IMR-90 (cell line): ENCODE results near the gene ZRANB3. TPM values are rescaled to one million over a fixed set of nuclear protein-coding genes. Genes with fewer than 3 reads are reported as not detected.

Experiments
- ATAC-seq: fragments of 200-7000 bp; cut with Tn5 transposase; 2 replicates; pipeline ENCODE4 v1.9.1; 2020; ENCODE audit warnings: low read depth, mild to moderate bottlenecking, moderate library complexity
- BruUV-seq: library from RNA; stranded (reverse); fragments of 400-500 nt; replicated peaks from 2 replicates; lab custom pipeline; 2021; lab: Mats Ljungman, UMichigan
- CTCF ChIA-PET: fragments of 300-600 bp; formaldehyde crosslinking; extraction: SDS; loops from one replicate; lab custom pipeline; 2021; ENCODE audit warnings: antibody characterized with exemption; lab: Yijun Ruan, JAX
- POLR2A ChIA-PET: fragments of 300-600 bp; sonication (Branson Sonifier 250); formaldehyde crosslinking; loops from one replicate; lab custom pipeline; 2022; ENCODE audit warnings: antibody characterized with exemption; ENCODE audit not compliant: unreplicated experiment; lab: Charles Lee
- DNase-seq: peaks from one replicate; pipeline ENCODE4 v3.0.0; 2013
- H2AFZ ChIP-seq: replicated peaks from 2 replicates; pipeline ENCODE3; 2013; ENCODE audit warnings: low read length, mild to moderate bottlenecking; ENCODE audit not compliant: poor library complexity
- H2AK5ac ChIP-seq: 2 replicates; pipeline ENCODE4 v1.6.1; 2013; ENCODE audit warnings: low read depth, low read length, inconsistent platforms
- H2AK9ac ChIP-seq: replicated peaks from 2 replicates; pipeline ENCODE3; 2013; ENCODE audit warnings: mild to moderate bottlenecking, low read depth, low read length, moderate library complexity; ENCODE audit not compliant: poor library complexity
- H2BK120ac ChIP-seq: 2 replicates; pipeline ENCODE4 v1.6.1; 2013; ENCODE audit warnings: low read depth, low read length, inconsistent platforms
- H2BK15ac ChIP-seq: 3 replicates; pipeline ENCODE4 v1.6.1; 2013; ENCODE audit warnings: low read depth, low read length, inconsistent platforms
- H2BK20ac ChIP-seq: 2 replicates; pipeline ENCODE4 v1.6.1; 2013; ENCODE audit warnings: low read depth, mild to moderate bottlenecking, inconsistent platforms, low read length, moderate library complexity
- H2BK5ac ChIP-seq: 2 replicates; pipeline ENCODE4 v1.6.1; 2013; ENCODE audit warnings: mild to moderate bottlenecking, low read depth, low read length, inconsistent platforms; ENCODE audit not compliant: poor library complexity, severe bottlenecking
- H3K14ac ChIP-seq: replicated peaks from 2 replicates; pipeline ENCODE4 v1.6.1; 2013; ENCODE audit warnings: low read depth, low read length, inconsistent platforms
- H3K18ac ChIP-seq: 2 replicates; pipeline ENCODE4 v1.6.1; 2013; ENCODE audit warnings: low read depth, low read length, control low read depth
- H3K23ac ChIP-seq: 2 replicates; pipeline ENCODE4 v1.6.1; 2013; ENCODE audit warnings: low read depth, low read length, inconsistent platforms
- H3K27ac ChIP-seq: 2 replicates; pipeline ENCODE4 v1.5.1; 2013; ENCODE audit warnings: mild to moderate bottlenecking, control low read depth, low read length; ENCODE audit not compliant: insufficient read depth
- H3K27me3 ChIP-seq: 2 replicates; pipeline ENCODE4 v1.6.1; 2013; ENCODE audit warnings: low read length; ENCODE audit not compliant: control insufficient read depth, insufficient read depth
- H3K36me3 ChIP-seq: 2 replicates; pipeline ENCODE4 v1.6.1; 2013; ENCODE audit warnings: low read length, mixed read lengths; ENCODE audit not compliant: control insufficient read depth, insufficient read depth
- H3K4ac ChIP-seq: 2 replicates; pipeline ENCODE4 v1.6.1; 2013; ENCODE audit warnings: low read depth, low read length, inconsistent platforms
- H3K4me1 ChIP-seq: 2 replicates; pipeline ENCODE4 v1.6.1; 2013; ENCODE audit warnings: low read length, mixed read lengths; ENCODE audit not compliant: control insufficient read depth, insufficient read depth
- H3K4me2 ChIP-seq: 2 replicates; pipeline ENCODE4 v1.6.1; 2013; ENCODE audit warnings: low read depth, mild to moderate bottlenecking, control low read depth, low read length, moderate library complexity
- H3K4me3 ChIP-seq: 2 replicates; pipeline ENCODE4 v1.5.1; 2013; ENCODE audit warnings: low read depth, mild to moderate bottlenecking, control low read depth, low read length, moderate library complexity; ENCODE audit not compliant: insufficient read depth
- H3K56ac ChIP-seq: 2 replicates; pipeline ENCODE4 v1.6.1; 2013; ENCODE audit warnings: low read length, inconsistent platforms; ENCODE audit not compliant: insufficient read depth; ENCODE audit errors: extremely low read depth
- H3K79me1 ChIP-seq, 2 experiments: 2 replicates each; pipeline ENCODE4 v1.6.1; 2013; ENCODE audit warnings: low read length in 2 of 2, inconsistent platforms in 1 of 2, low read depth in 1 of 2
- H3K9ac ChIP-seq: 2 replicates; pipeline ENCODE4 v1.6.1; 2013; ENCODE audit warnings: low read depth, low read length, control low read depth
- H3K9me1 ChIP-seq: 2 replicates; pipeline ENCODE4 v1.6.1; 2013; ENCODE audit warnings: low read length, inconsistent platforms; ENCODE audit not compliant: insufficient read depth
- H3K9me3 ChIP-seq: 2 replicates; pipeline ENCODE4 v1.6.1; 2013; ENCODE audit warnings: low read length; ENCODE audit not compliant: control insufficient read depth, insufficient read depth
- H4K20me1 ChIP-seq: 2 replicates; pipeline ENCODE4 v1.6.1; 2013; ENCODE audit warnings: low read length, inconsistent platforms; ENCODE audit not compliant: insufficient read depth
- H4K5ac ChIP-seq: 2 replicates; pipeline ENCODE4 v1.6.1; 2013; ENCODE audit warnings: mild to moderate bottlenecking, low read depth, low read length, control low read depth
- H4K8ac ChIP-seq, 2 experiments: 2 replicates each; pipeline ENCODE4 v1.6.1; 2013; ENCODE audit warnings: low read depth in 2 of 2, low read length in 2 of 2, control low read depth in 1 of 2, inconsistent platforms in 1 of 2
- H4K91ac ChIP-seq: 2 replicates; pipeline ENCODE4 v1.6.1; 2013; ENCODE audit warnings: low read depth, low read length, inconsistent platforms; ENCODE audit not compliant: insufficient read depth
- CEBPB ChIP-seq: IDR thresholded peaks from 2 replicates; pipeline ENCODE4 v1.6.1; 2012; ENCODE audit warnings: low read depth, low read length, improper control_type of control experiment
- CHD1 ChIP-seq: IDR thresholded peaks from 2 replicates; pipeline ENCODE4 v1.6.1; 2012; ENCODE audit warnings: low read depth, low read length, improper control_type of control experiment
- ELK1 ChIP-seq: fragments of 150-350 bp; IDR thresholded peaks from 2 replicates; pipeline ENCODE4 v1.6.1; 2016; ENCODE audit warnings: low read depth, mild to moderate bottlenecking, low read length, moderate library complexity, borderline replicate concordance
- FOS ChIP-seq: fragments of 150-350 bp; IDR thresholded peaks from 2 replicates; pipeline ENCODE4 v1.6.1; 2016; ENCODE audit warnings: low read depth, low read length
- MAFK ChIP-seq: IDR thresholded peaks from 2 replicates; pipeline ENCODE4 v1.6.1; 2012; ENCODE audit warnings: low read depth, low read length, improper control_type of control experiment
- NFE2L2 ChIP-seq: fragments of 150-350 bp; IDR thresholded peaks from 2 replicates; pipeline ENCODE4 v1.6.1; 2016; ENCODE audit warnings: low read depth, mild to moderate bottlenecking, low read length
- RCOR1 ChIP-seq: IDR thresholded peaks from 2 replicates; pipeline ENCODE4 v1.6.1; 2012; ENCODE audit warnings: mild to moderate bottlenecking, low read length, improper control_type of control experiment; ENCODE audit not compliant: insufficient replicate concordance
- USF2 ChIP-seq: fragments of 150-350 bp; IDR thresholded peaks from 2 replicates; pipeline ENCODE4 v1.6.1; 2017; ENCODE audit warnings: mild to moderate bottlenecking, antibody characterized with exemption, low read length, low read depth
- WGBS, 2 experiments: methylation state at CpG; one replicate each; pipeline versions ENCODE4 v1.1.5 to v1.1.7; 2013; ENCODE audit warnings: missing lambda C conversion rate in 2 of 2; ENCODE audit not compliant: insufficient read length in 1 of 2; ENCODE audit errors: extremely low coverage in 2 of 2; 5-methylcytosine and 5-hydroxymethylcytosine counted together
- dilution Hi-C: fragments of 300-500 bp; cut with HindIII; formaldehyde crosslinking; loops from one replicate; pipeline ENCODE4 v1.14.3; 2018; ENCODE audit warnings: low sequenced_read_pairs; ENCODE audit not compliant: unreplicated experiment
- in situ Hi-C: fragments of 300-500 bp; cut with MboI; formaldehyde crosslinking; loops from 3 replicates; pipeline ENCODE4 v1.14.3; 2019; ENCODE audit warnings: low sequenced_read_pairs, inconsistent platforms, mixed read lengths
- intact Hi-C: fragments of 100-400 bp; cut with micrococcal nuclease; formaldehyde crosslinking; loops from 2 replicates; pipeline ENCODE4 v1.10.0; 2022
- polyA plus RNA-seq, 3 experiments: library from polyadenylated mRNA; depleted of rRNA; stranded (reverse); fragments of >200 nt; gene quantifications; 2 replicates each; pipeline ENCODE4 v1.2.3, GENCODE V29; 2012; ENCODE audit warnings: low replicate concordance in 1 of 3
- total RNA-seq: library from RNA; depleted of rRNA; stranded (reverse); fragments of >200 nt; gene quantifications from 2 replicates; pipeline ENCODE4 v1.2.3, GENCODE V29; 2012

Gene ZRANB3
- total and polyA plus RNA-seq, 2 of the 4 experiments (the other 2 are of a cell fraction), result 3.4 to 9.3 TPM

- no peak overlapping the region for H3K4ac ChIP-seq
- no peak overlapping the region for H3K4me3 ChIP-seq
- H2BK15ac ChIP-seq, result no peak overlapping the region
- intact Hi-C loops (no loop called here), in situ Hi-C loops (no loop called here), dilution Hi-C loops (no loop called here)
- no peaks in the 10 kb centered on the region for H3K9me1 ChIP-seq
- H3K14ac ChIP-seq, result no peak overlapping the region
- no peaks in the 10 kb centered on the region for H3K4me1 ChIP-seq
- no peak overlapping the region for H3K9ac ChIP-seq
- no peak overlapping the region for H2AK9ac ChIP-seq
- no peak for TF ChIP-seq CEBPB
- TF ChIP-seq ELK1, result no peak
- no peak for TF ChIP-seq FOS
- TF ChIP-seq CHD1, result no peak
- no peak for TF ChIP-seq RCOR1
- no peak for TF ChIP-seq USF2
- no peak for TF ChIP-seq MAFK
- no peak for TF ChIP-seq NFE2L2
- H4K5ac ChIP-seq, result no peak overlapping the region
- ATAC-seq, result no peak
- no peaks in the 10 kb centered on the region for H4K20me1 ChIP-seq
- no peak for DNase-seq
- 100% methylated on average over 1 of the region's 6 CpGs; no CpG with 5 or more reads in 1 of the 2 experiments for WGBS, 2 experiments
- H2BK120ac ChIP-seq, result no peak overlapping the region
- ChIA-PET POLR2A (no interaction called here), CTCF (no interaction called here)
- H2BK20ac ChIP-seq, result no peak overlapping the region
- no peaks in the 10 kb centered on the region for H3K9me3 ChIP-seq
- no peak overlapping the region for H3K18ac ChIP-seq
- H3K36me3 ChIP-seq, result no peaks in the 10 kb centered on the region
- H4K91ac ChIP-seq, result no peak overlapping the region
- no peak overlapping the region for H2AK5ac ChIP-seq
- H2AFZ ChIP-seq, result no peak overlapping the region
- H3K23ac ChIP-seq, result no peak overlapping the region
- H3K79me1 ChIP-seq, result no peaks in the 10 kb centered on the region
- no peak overlapping the region for H3K4me2 ChIP-seq
- H3K27me3 ChIP-seq, result no peaks in the 10 kb centered on the region
- H4K8ac ChIP-seq, result no peak overlapping the region
- H3K56ac ChIP-seq, result no peak overlapping the region
- no peak overlapping the region for H3K27ac ChIP-seq
- H2BK5ac ChIP-seq, result no peak overlapping the region
- no TSS peak for BruUV-seq
These were observed 265.0 kb downstream of the ZRANB3 start for GRCh38 chr2:135265960-135266490.
